NCI-H1694 treated with DMSO at 0.1 percent for 48 hours (cell line): ENCODE results near the gene NACC1.
"Not testable (repeated sequence)": the region's sequence is repeated elsewhere in the genome, so short reads cannot be mapped to it uniquely, and the experiment has no call there.

Experiments used
- DNase-seq: peaks from one replicate; lab custom pipeline; 2025; lab: John Stamatoyannopoulos, UW

Gene NACC1

GRCh38 chr19:13164343-13165161 is 46.5 kb downstream of the NACC1 start:
- no peak for DNase-seq

DNA sequence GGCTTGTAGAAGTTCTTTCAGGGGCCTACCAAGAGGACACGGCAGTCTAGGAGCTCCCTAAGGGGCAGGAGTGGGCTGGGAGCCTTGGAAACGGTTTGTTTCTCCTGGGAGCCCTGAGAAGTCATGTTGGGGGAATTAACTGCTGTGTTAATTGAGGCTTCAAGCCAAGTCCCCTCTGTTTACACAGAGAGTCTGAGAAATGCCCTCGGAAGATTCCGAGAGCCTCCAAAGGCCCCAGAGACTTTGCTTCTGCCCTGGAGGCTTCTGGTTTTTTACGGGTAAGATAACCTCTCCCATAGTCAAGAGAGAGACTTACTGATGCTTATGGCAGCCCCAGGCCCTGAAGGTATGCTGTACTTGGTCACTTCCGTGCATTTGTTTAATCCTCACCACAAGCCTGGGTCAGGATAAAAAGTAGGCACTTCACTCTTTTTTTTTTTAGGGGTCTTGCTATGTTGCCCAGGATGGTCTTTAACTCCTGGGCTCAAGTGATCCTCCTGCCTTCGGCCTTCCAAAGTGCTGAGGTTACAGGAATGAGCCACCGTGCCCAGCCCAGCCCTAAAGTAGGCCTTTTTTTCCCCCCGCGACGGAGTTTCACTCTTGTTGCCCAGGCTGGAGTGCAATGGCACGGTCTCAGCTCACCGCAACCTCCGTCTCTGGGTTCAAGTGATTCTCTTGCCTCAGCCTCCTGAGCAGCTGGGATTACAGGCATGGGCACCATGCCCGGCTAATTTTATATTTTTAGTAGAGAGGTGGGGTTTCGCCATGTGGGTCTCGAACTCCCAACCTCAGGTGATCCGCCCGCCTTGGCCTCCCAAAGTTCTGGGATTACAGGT is 47.3 kb downstream of the NACC1 start:
- DNase-seq: no peak

GRCh38 chr19:13166151-13166550 is 48.1 kb downstream of the NACC1 start:
- not testable (repeated sequence) for DNase-seq

- no peak for DNase-seq
These were observed 51.7 kb downstream of the NACC1 start for GRCh38 chr19:13169769-13170168.

DNA sequence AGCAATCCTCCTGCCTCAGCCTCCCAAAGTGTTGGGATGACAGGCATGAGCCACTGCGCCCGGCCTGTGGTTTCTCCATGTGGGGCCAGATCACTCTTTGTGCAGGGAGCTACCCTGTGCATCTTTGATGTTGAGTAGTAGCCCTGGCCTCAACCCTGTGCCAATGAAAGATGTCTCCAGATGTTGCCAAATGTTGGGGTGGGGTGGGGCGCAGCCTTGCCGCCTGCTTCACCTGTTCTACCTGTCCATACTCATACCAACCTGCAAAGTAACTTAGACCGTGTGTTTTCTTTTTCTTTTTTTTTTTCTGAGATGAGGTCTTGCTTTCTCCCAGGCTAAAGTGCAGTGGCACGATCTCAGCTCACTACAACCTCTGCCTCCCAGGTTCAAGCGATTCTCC is 53.1 kb downstream of the NACC1 start:
- no peak for DNase-seq

GRCh38 chr19:13172346-13173138 is 54.5 kb downstream of the NACC1 start:
- peak; percentile 18 for DNase-seq

DNA sequence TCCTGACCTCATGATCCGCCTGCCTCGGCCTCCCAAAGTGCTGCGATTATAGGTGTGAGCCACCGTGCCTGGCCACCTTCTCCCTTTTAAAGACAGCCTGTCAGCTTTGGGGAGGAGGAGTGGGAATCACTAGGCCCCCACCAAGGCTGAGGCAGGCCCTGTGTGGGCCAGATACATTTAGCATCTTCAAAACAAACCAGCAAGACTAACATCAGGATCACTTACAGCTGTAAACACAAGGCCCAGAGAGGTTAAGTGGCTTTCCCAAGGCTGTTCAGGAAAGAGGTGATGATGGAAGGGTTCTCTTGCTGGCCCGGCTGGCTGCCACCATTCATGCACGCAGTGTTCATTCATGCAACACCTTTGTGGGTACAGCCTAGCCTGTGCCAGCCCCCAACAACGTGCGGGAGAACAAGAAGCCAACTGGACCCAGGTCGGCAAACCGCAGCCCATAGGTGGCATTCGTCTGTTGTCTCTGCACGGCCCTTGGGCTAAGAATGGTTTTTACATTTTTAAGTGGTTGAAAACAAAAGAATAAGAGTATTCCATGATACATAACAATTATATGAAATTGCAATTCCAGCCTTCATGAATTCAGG is 55.2 kb downstream of the NACC1 start:
- no peak for DNase-seq

- DNase-seq: no peak
These were observed 58.3 kb downstream of the NACC1 start for GRCh38 chr19:13176345-13176744.

DNA sequence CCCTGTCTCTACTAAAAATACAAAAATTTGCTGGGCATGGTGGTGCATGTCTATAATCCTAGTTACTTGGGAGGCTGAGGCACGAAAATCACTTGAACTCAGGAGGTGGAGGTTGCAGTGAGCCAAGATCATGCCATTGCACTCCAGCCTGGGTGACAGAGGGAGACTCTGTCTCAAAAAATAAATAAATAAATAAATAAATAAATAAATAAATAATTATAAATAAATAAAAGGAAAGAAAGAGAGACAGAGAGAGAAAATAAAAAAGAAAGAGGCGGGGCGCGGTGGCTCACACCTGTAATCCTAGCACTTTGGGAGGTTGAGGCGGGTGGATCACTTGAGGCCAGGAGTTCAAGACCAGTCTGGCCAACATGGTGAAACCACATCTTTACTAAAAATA is 59.5 kb downstream of the NACC1 start:
- DNase-seq: not testable (repeated sequence)

- DNase-seq: not testable (repeated sequence)
These were observed 60.2 kb downstream of the NACC1 start for GRCh38 chr19:13178291-13178690.

- peak; percentile 32 for DNase-seq
These were observed 63.8 kb downstream of the NACC1 start for GRCh38 chr19:13181747-13182388.

DNA sequence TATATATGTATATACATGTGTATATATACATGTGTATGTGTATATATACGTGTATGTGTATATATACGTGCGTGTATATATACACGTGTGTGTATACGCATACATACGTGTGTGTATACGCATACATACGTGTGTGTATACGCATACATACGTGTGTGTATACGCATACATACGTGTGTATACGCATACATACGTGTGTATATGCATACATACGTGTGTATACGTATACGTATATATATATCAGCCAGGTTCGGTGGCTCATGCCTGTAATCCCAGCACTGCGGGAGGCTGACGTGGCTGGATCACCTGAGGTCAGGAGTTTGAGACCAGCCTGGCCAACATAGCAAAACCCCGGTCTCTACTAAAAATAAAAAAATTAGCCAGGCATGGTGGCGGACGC is 66.9 kb downstream of the NACC1 start:
- DNase-seq: not testable (repeated sequence)

DNA sequence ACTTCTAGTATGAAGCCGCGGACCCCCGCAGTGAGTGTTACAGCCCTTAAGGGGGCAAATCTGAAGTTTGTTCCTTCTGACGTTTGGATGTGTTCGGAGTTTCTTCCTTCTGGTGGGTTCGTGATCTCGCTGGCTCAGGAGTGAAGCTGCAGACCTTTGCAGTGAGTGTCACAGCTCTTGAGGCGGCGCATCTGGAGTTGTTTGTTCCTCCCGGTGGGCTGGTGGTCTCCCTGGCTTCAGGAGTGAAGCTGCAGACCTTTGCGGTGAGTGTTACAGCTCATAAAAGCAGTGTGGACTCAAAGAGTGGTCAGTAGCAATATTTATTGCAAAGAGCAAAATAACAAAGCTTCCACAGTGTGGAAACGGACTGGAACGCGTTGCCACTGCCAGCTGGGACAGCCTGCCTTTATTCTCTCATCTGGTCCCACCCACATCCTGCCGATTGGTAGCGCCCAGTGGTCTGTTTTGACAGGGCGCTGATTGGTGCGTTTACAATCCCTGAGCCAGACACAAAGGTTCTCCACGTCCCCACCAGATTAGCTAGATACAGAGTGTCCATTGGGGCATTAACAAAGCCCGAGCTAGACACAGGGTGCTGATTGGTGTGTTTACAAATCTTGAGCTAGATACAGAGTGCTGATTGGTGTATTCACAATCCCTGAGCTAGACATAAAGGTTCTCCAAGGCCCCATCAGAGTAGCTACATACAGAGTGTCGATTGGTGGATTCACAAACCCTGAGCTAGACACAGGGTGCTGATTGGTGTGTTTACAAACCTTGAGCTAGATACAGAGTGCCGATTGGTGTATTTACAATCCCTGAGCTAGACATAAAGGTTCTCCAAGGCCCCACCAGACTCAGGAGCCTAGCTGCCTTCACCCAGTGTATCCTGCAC is 67.9 kb downstream of the NACC1 start:
- DNase-seq: not testable (repeated sequence)

DNA sequence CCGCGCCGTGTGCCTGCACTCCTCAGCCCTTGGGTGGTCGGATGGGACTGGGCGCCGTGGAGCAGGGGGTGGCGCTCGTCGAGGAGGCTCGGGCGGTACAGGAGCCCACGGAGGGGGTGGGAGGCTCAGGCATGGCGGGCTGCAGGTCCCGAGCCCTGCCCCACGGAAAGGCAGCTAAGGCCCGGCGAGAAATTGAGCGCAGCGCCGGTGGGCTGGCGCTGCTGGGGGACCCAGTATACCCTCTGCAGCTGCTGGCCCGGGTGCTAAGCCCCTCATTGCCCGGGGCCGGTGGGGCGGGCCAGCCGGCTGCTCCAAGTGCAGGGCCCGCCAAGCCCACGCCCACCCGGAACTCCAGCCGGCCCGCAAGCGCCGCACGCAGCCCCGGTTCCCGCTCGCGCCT is 68.6 kb downstream of the NACC1 start:
- DNase-seq: not testable (repeated sequence)

- no peak for DNase-seq
These were observed 69.4 kb downstream of the NACC1 start for GRCh38 chr19:13187419-13187818.

DNA sequence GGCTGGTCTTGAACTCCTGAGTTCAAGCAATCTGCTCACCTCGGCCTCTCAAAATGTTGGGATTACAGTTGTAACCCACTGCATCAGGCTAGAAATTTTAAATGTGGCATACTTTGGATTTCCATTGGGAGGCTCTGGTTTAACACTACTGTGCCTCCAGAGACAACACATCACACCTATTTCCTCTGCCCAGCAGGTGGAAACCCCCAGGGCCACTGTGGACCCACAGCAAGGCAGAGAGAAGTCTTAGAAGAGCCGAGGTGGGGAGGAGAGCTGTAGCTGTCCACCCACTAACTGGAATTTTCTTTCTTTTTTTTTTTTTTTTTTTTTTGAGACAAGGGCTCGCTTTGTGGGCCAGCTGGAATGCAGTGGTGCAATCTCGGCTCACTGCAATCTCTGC is 71.5 kb downstream of the NACC1 start:
- DNase-seq: no peak
